AG10803 (cell line): ENCODE results near the gene DAP.
"Not testable (repeated sequence)": the region's sequence is repeated elsewhere in the genome, so short reads cannot be mapped to it uniquely, and the experiment has no call there.

ENCODE experiments used
- DNase-seq: peaks from one replicate; pipeline ENCODE4 v3.0.0; 2010; ENCODE audit warnings: low read depth
- H3K4me3 ChIP-seq: 2 replicates; pipeline ENCODE4 v1.5.1; 2011; ENCODE audit warnings: mild to moderate bottlenecking, low read length, control low read depth
- CTCF ChIP-seq: conservative IDR thresholded peaks from 2 replicates; pipeline ENCODE4 v1.5.1; 2011; ENCODE audit warnings: mild to moderate bottlenecking, low read length, control low read depth, inconsistent platforms

Gene DAP

GRCh38 chr5:10723514-10723913 is 37.5 kb downstream of the DAP start:
- TF ChIP-seq CTCF = no peak
- H3K4me3 ChIP-seq = no peak overlapping the region
- no peak for DNase-seq

DNA sequence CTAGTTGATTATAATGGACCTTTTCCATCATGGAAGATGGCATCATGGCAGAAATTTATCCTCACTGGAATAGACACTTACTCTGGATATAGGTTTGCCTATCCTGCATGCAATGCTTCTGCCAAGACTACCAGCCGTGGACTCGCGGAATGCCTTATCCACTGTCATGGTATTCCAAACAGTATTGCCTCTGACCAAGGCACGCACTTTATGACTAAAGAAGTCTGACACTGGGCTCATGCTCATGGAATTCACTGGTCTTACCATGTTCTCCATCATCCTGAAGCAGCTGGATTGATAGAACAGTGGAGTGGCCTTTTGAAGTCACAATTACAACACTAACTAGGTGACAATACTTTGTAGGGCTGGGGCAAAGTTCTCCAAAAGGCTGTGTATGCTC is 40.3 kb downstream of the DAP start:
- H3K4me3 ChIP-seq, DNase-seq: not testable (repeated sequence)

- H3K4me3 ChIP-seq = no peak overlapping the region
- peak; percentile 76 for DNase-seq
- no peak for TF ChIP-seq CTCF
Observed at GRCh38 chr5:10719965-10720364, 41.1 kb downstream of the DAP start.

DNA sequence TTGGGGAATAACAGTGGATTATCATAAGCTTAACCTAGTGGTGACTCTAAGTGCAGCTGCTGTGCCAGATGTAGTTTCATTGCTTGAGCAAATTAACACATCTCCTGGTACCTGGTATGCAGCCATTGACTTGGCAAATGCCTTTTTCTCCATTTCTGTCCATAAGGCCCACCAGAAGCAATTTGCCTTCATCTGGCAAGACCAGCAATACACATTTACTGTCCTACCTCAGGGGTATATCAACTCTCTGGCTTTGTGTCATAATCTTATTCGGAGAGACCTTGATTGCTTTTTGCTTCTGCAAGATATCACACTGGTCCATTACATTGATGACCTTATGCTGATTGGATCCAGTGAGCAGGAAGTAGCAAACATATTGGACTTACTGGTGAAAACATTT is 42.4 kb downstream of the DAP start:
- not testable (repeated sequence) for DNase-seq, H3K4me3 ChIP-seq

DNA sequence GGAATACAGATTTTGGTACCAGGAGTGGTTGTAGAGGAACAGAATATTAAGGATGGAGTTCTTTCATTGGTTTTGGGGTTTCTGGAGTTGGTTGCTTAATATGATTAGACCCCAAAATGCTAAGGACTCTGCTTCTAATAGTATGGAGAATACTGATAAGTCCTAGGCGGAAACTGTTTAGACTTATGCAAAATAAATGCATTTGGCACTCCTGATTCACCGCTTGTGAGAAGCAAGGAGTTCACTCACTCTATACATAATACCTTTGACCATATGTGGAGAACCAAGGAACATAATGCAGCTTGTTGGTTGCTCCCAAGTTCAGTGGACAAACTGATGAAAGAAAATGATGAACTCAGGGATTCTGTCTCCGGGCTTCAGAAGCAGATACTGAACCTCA is 44.2 kb downstream of the DAP start:
- DNase-seq = not testable (repeated sequence)

DNA sequence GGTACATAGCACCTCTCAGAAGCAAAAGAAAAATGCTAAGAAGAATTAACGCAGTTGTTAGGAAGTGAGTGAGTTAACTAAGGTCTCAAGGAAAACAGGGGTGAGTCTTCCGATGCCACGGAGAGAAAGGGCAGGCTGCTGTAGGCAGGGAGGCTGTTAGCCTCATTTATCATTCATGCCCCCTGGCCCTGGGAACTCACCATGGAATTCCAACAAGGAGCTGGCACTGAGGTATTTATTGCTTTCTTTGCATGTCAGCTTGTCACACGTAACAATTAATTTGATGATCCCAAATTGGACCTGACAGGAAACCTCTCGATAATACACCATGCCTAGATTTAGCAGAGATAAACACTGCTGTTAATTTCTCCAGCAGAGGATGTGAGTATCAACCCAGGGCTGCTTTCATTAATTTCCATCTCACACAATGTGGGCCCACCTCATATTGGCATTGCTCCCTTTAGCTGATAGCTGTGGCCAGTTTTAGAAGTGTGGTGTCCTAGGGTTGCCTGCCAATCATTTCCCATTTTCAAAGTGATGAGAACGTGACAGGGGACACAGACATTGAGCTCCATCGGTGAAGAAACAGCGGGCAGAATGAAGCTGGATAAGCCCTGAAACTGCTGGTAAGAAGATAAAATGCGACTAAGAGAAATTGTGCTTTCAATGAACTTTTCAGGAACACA is 45.3 kb downstream of the DAP start:
- TF ChIP-seq CTCF = no peak
- H3K4me3 ChIP-seq = no peak overlapping the region
- DNase-seq = no peak

More for the DNA sequence above, 44.2 kb downstream of the DAP start:
- H3K4me3 ChIP-seq = not testable (repeated sequence)

GRCh38 chr5:10712574-10713366 is 48.3 kb downstream of the DAP start:
- no peak overlapping the region for H3K4me3 ChIP-seq
- no peak for TF ChIP-seq CTCF
- DNase-seq = no peak

DNA sequence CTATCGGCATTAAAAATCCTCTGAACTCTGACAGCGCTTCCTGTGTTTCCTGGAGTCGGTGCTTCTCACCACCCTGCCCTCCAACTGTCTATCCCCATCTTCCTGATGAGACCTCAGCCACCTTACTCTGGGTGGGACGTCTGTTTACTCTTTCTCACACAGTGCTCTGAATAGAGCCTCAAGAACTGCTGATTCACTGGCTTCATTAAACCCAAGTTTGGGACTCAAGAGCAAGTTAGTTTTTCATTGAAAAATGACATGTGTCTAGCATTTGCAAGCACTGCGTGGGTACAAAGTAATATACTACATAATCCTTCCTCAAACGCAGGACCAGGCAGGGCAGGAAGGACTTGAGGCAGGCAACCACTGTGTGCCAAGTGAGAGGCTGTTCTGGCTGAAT is 49.5 kb downstream of the DAP start:
- TF ChIP-seq CTCF = no peak
- no peak overlapping the region for H3K4me3 ChIP-seq
- no peak for DNase-seq
